ENCODE data around the gene RPL23.

DNA sequence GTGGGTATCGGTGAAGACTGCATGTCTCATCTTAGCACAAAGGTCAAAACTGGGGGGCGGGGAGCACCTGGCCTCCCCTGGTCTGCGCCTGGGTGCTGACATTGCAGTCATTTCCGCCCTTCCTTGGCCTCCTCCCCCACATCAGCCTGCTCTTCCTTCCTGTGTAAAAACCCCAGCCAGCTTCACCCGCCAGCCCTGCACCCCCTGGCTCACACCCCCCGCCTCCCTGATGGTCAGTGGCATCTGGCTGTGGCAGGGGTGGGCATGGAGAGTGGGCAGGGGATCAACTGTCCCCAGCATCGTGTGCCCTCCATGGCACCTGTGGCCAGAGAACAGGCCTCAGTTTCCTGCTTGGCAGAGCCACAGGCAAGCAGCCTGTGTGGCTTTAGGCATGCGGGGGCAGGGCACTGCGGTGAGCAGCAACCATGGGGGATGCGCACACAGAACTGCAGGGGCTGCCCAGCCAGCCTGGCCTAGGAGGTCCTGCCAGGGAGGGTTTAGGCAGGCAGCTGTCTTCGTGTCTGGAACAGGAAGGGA, 45.4 kb upstream of the RPL23 start:
- TF ChIP-seq EZH2 (IDR thresholded peaks at IDR 0.05), result no peak
- TF ChIP-seq POLR2AphosphoS5 (IDR thresholded peaks at IDR 0.05; ENCODE audit: borderline replicate concordance, low read depth, low read length), result no peak
